Activated CD4-positive, alpha-beta memory T cell treated with anti-CD3 and anti-CD28 coated beads for 36 hours (primary cell): ENCODE results near the gene MTUS2. TPM values are rescaled to one million over a fixed set of nuclear protein-coding genes. Genes with fewer than 3 reads are reported as not detected.

Experiments
- CTCF ChIA-PET: fragments of 350-600 bp; sonication (Branson Sonifier 250); formaldehyde crosslinking; loops from one replicate; lab custom pipeline; 2021; ENCODE audit warnings: antibody characterized with exemption, inconsistent platforms; lab: Charles Lee
- POLR2A ChIA-PET: fragments of 350-600 bp; sonication (Branson Sonifier 250); formaldehyde crosslinking; loops from one replicate; lab custom pipeline; 2021; ENCODE audit warnings: antibody characterized with exemption; lab: Charles Lee
- DNase-seq: peaks from one replicate; pipeline ENCODE4 v3.0.0-alpha.2; 2020
- H3K27ac Mint-ChIP-seq: one replicate; pipeline ENCODE4 v1.8.0; 2021; ENCODE audit warnings: mixed read lengths
- H3K27me3 Mint-ChIP-seq: one replicate; pipeline ENCODE4 v1.8.0; 2021; ENCODE audit warnings: mixed read lengths
- H3K36me3 Mint-ChIP-seq: one replicate; pipeline ENCODE4 v1.8.0; 2021; ENCODE audit warnings: mixed read lengths
- H3K4me1 Mint-ChIP-seq: one replicate; pipeline ENCODE4 v1.8.0; 2021; ENCODE audit warnings: low read depth, mixed read lengths
- H3K4me3 Mint-ChIP-seq: one replicate; pipeline ENCODE4 v1.8.0; 2021; ENCODE audit warnings: mild to moderate bottlenecking, mixed read lengths
- H3K9me3 Mint-ChIP-seq: one replicate; pipeline ENCODE4 v1.8.0; 2021; ENCODE audit warnings: mixed read lengths
- intact Hi-C: fragments of 100-400 bp; cut with micrococcal nuclease; formaldehyde crosslinking; loops from one replicate; pipeline ENCODE4 v1.15.1; 2023
- total RNA-seq, 2 experiments: library from RNA; stranded (reverse); gene quantifications; one replicate each; pipeline ENCODE4 v1.2.3, GENCODE V29; 2021

The MTUS2 gene
- total RNA-seq, 2 experiments from 2014 or later: not detected

GRCh38 chr13:29539856-29540255 is 719.7 kb downstream of the MTUS2 start:
- Mint-ChIP-seq H3K9me3 (no peaks in the 10 kb centered on the region), H3K4me1 (peaks cover 42% of the 10 kb centered on the region), H3K27ac (no peak overlapping the region), H3K36me3 (peaks cover 28% of the 10 kb centered on the region), H3K27me3 (no peaks in the 10 kb centered on the region), H3K4me3 (no peak overlapping the region)
- POLR2A ChIA-PET: no interaction called here
- no peak for DNase-seq
- intact Hi-C loops: no loop called here
- CTCF ChIA-PET: interaction anchor here (1.3 kb wide), 1 partner anchor 32 kb away, joined by 5 read pairs; no protein-coding TSS in a partner anchor

DNA sequence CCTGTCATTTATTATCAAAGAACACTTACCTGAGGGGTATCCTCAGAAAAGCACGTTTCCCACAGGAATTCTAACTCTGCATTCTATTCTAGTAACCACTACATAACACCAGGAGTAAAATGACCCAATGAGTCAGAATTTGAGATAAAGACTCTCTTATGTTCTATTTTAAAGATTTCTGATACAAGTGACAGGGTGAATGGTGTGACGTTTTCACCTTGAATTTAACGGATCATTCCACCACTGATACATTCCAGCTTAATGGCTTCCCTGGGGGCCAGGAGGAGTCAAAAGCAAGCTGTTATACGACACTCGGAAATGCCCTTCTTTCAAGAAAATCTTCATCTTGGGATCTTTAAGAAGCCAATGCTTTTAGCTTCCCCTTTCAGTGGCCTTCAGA is 720.2 kb downstream of the MTUS2 start:
- H3K9me3 Mint-ChIP-seq: no peaks in the 10 kb centered on the region
- ChIA-PET POLR2A (no interaction called here), CTCF (no interaction called here)
- peaks cover 29% of the 10 kb centered on the region for H3K36me3 Mint-ChIP-seq
- intact Hi-C loops: no loop called here
- H3K27me3 Mint-ChIP-seq: no peaks in the 10 kb centered on the region
- H3K27ac Mint-ChIP-seq: peak overlapping the region; percentile 69
- DNase-seq: no peak
- no peak overlapping the region for H3K4me3 Mint-ChIP-seq
- H3K4me1 Mint-ChIP-seq: peaks cover 42% of the 10 kb centered on the region

DNA sequence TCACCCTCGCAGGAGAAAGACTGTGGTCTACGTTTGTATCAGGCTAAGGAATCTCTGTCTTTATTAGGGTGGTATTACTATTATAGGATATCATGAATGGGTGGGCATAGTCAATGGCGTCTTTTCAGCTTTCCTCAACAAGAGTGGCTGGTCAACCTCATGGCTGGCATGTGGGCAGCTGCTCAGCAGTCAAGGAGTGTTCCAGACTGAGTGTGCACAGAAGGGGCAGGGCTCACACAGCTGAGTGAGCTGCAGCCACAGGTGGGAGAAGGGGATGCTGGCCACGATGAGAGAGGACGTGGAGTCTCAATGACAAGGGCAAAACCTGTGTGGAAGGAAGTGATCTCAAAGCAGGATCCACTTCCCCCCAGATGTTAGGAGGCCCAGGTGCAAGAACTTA is 720.7 kb downstream of the MTUS2 start:
- DNase-seq: no peak
- Mint-ChIP-seq H3K36me3 (peaks cover 29% of the 10 kb centered on the region), H3K4me3 (no peak overlapping the region), H3K27me3 (no peaks in the 10 kb centered on the region), H3K9me3 (no peaks in the 10 kb centered on the region), H3K4me1 (peaks cover 42% of the 10 kb centered on the region), H3K27ac (peak overlapping the region; percentile 69)
- POLR2A ChIA-PET: no interaction called here
- intact Hi-C loops: no loop called here
- CTCF ChIA-PET: no interaction called here

GRCh38 chr13:29541400-29541799 is 721.3 kb downstream of the MTUS2 start:
- no peak overlapping the region for H3K4me3 Mint-ChIP-seq
- no peaks in the 10 kb centered on the region for H3K27me3 Mint-ChIP-seq
- H3K36me3 Mint-ChIP-seq: peaks cover 27% of the 10 kb centered on the region
- no peaks in the 10 kb centered on the region for H3K9me3 Mint-ChIP-seq
- CTCF ChIA-PET: no interaction called here
- peaks cover 42% of the 10 kb centered on the region for H3K4me1 Mint-ChIP-seq
- intact Hi-C loops: no loop called here
- peak; percentile 33 for DNase-seq
- H3K27ac Mint-ChIP-seq: peak overlapping the region; percentile 69
- POLR2A ChIA-PET: no interaction called here

GRCh38 chr13:29542381-29542780 is 722.2 kb downstream of the MTUS2 start:
- CTCF ChIA-PET: interaction anchor here (1.1 kb wide), 1 partner anchor 167 kb away, joined by 5 read pairs; no protein-coding TSS in a partner anchor
- Mint-ChIP-seq H3K4me1 (peaks cover 42% of the 10 kb centered on the region), H3K4me3 (no peak overlapping the region), H3K36me3 (peaks cover 32% of the 10 kb centered on the region), H3K27ac (peak overlapping the region; percentile 69), H3K9me3 (no peaks in the 10 kb centered on the region), H3K27me3 (no peaks in the 10 kb centered on the region)
- POLR2A ChIA-PET: interaction anchor here (0.7 kb wide), 1 partner anchor 991 kb away, joined by 6 read pairs; no protein-coding TSS in a partner anchor
- intact Hi-C loops: loop anchor here (2.0 kb wide), 1 partner anchor 52 kb away; the partner anchor contains the start of gene SLC7A1
- DNase-seq: no peak

DNA sequence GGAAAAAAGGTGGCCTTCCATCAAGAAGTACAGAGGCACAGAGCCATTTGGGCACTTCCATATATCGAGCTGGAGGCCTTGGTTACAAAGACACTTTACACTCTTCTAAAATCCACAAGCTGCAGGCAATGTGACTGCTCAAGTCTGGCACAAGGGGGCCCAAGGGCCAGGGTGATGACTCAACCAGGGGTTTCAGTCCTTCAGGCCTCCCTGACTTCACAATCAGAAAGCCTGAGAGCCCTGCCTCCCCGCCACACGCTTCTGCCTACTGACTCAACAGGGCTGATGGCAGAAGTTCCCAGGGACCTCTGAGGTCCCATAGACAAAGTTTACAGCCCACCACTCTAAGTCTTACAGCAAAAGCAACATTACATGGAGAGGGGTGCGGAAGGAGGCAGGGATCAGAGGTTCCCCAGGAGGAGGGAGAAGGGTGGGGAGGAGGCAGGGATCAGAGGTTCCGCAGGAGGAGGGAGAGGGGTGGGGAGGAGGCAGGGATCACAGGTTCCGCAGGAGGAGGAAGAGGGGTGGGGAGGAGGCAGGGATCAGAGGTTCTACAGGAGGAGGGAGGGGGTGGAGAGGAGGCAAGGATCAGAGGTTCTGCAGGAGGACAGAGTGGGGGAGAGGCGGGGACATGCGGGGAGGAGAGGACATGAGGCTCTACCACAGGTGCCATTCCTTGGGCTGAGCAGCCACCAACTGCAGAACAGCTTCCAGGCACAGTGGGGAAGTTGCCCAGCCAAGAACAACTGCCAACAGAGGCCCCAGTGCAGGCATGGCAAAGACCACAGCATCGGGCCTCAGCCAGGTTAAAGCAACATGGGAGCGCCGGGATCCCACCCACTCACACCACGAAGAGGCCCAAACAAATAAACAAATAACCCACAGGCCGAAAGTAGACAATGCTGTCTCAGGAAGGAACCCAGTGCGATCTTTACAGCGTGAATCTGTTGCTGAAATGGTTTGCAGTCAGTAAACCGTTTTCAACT is 723.4 kb downstream of the MTUS2 start:
- peaks cover 41% of the 10 kb centered on the region for H3K4me1 Mint-ChIP-seq
- intact Hi-C loops: loop anchor here (2.0 kb wide), 1 partner anchor 51 kb away; the partner anchor contains the start of gene SLC7A1
- no peaks in the 10 kb centered on the region for H3K27me3 Mint-ChIP-seq
- CTCF ChIA-PET: interaction anchor here (1.1 to 1.5 kb wide), 2 partner anchors 36 to 166 kb away, joined by 4 to 5 read pairs; no protein-coding TSS in a partner anchor
- POLR2A ChIA-PET: interaction anchor here (0.8 kb wide), 1 partner anchor 269 kb away, joined by 3 read pairs; no protein-coding TSS in a partner anchor
- peak; percentile 83 for DNase-seq
- peak overlapping the region; percentile 62 for H3K27ac Mint-ChIP-seq
- H3K9me3 Mint-ChIP-seq: no peaks in the 10 kb centered on the region
- peaks cover 35% of the 10 kb centered on the region for H3K36me3 Mint-ChIP-seq
- H3K4me3 Mint-ChIP-seq: no peak overlapping the region

- Mint-ChIP-seq H3K4me3 (no peak overlapping the region), H3K9me3 (no peaks in the 10 kb centered on the region), H3K27ac (no peak overlapping the region), H3K36me3 (peaks cover 51% of the 10 kb centered on the region), H3K4me1 (peaks cover 39% of the 10 kb centered on the region), H3K27me3 (no peaks in the 10 kb centered on the region)
- ChIA-PET CTCF (interaction anchor here (1.1 kb wide), 1 partner anchor 54 kb away, joined by 3 read pairs; no protein-coding TSS in a partner anchor), POLR2A (no interaction called here)
- DNase-seq: no peak
- intact Hi-C loops: no loop called here
These were observed 725.8 kb downstream of the MTUS2 start for GRCh38 chr13:29545988-29546387.

DNA sequence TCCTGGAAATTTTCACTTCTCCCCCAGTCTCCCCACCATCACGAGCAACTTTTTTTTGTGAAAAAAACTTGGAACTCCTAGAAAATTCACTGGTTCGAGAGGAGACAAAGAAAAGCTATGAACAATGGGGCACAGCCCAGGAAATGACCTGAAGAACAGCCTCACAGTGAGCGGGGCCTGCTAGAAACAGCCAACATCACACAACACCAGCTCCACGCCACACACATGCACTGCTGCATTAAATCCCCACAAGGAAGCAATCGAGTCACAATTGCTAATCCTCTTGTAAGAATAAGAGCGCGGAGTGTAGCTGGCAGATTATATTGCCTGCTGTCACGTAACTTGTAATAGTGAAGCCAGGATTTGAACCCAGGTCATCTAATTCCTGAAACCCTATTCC is 726.5 kb downstream of the MTUS2 start:
- POLR2A ChIA-PET: no interaction called here
- intact Hi-C loops: no loop called here
- H3K4me1 Mint-ChIP-seq: peaks cover 33% of the 10 kb centered on the region
- H3K36me3 Mint-ChIP-seq: peaks cover 52% of the 10 kb centered on the region
- no peaks in the 10 kb centered on the region for H3K9me3 Mint-ChIP-seq
- DNase-seq: no peak
- H3K27me3 Mint-ChIP-seq: no peaks in the 10 kb centered on the region
- CTCF ChIA-PET: interaction anchor here (1.1 kb wide), 1 partner anchor 54 kb away, joined by 3 read pairs; no protein-coding TSS in a partner anchor
- no peak overlapping the region for H3K27ac Mint-ChIP-seq
- no peak overlapping the region for H3K4me3 Mint-ChIP-seq

DNA sequence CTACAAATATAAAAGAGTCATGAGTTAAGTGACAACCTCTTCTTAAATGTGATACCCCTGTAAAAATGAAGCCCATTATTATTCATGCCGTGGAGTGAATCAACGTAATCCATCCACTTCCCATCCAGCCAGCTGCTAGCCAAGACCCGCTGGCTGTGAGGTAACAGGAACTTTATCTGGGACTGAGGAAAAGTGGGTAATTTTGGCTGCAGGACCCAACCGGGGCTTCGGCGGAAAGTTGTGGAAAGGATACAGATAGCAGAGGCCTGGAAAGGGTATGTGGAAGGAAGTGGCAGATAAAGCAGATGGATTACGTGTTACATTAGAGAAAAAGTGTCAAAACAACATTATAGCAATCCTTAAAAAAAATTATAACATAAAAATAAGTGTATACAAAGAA is 727.0 kb downstream of the MTUS2 start:
- Mint-ChIP-seq H3K4me1 (peaks cover 33% of the 10 kb centered on the region), H3K9me3 (no peaks in the 10 kb centered on the region), H3K27me3 (no peaks in the 10 kb centered on the region), H3K4me3 (no peak overlapping the region), H3K36me3 (peaks cover 57% of the 10 kb centered on the region), H3K27ac (no peak overlapping the region)
- ChIA-PET CTCF (interaction anchor here (1.1 kb wide), 1 partner anchor 53 kb away, joined by 3 read pairs; no protein-coding TSS in a partner anchor), POLR2A (no interaction called here)
- intact Hi-C loops: no loop called here
- DNase-seq: no peak

- H3K4me3 Mint-ChIP-seq: no peak overlapping the region
These were observed 728.6 kb downstream of the MTUS2 start for GRCh38 chr13:29548722-29549121.

GRCh38 chr13:29550430-29550988 is 730.4 kb downstream of the MTUS2 start:
- Mint-ChIP-seq H3K4me3 (no peak overlapping the region), H3K36me3 (peaks cover 80% of the 10 kb centered on the region), H3K9me3 (no peaks in the 10 kb centered on the region), H3K27ac (no peak overlapping the region), H3K27me3 (no peaks in the 10 kb centered on the region), H3K4me1 (peaks cover 7% of the 10 kb centered on the region)
- ChIA-PET CTCF (no interaction called here), POLR2A (no interaction called here)
- intact Hi-C loops: no loop called here
- DNase-seq: no peak

More at GRCh38 chr13:29548722-29549121, 728.6 kb downstream of the MTUS2 start:
- no peaks in the 10 kb centered on the region for H3K9me3 Mint-ChIP-seq
- POLR2A ChIA-PET: no interaction called here
- H3K27ac Mint-ChIP-seq: no peak overlapping the region
- DNase-seq: no peak
- H3K27me3 Mint-ChIP-seq: no peaks in the 10 kb centered on the region
- H3K4me1 Mint-ChIP-seq: peaks cover 18% of the 10 kb centered on the region
- intact Hi-C loops: no loop called here
- CTCF ChIA-PET: no interaction called here
- peaks cover 68% of the 10 kb centered on the region for H3K36me3 Mint-ChIP-seq

DNA sequence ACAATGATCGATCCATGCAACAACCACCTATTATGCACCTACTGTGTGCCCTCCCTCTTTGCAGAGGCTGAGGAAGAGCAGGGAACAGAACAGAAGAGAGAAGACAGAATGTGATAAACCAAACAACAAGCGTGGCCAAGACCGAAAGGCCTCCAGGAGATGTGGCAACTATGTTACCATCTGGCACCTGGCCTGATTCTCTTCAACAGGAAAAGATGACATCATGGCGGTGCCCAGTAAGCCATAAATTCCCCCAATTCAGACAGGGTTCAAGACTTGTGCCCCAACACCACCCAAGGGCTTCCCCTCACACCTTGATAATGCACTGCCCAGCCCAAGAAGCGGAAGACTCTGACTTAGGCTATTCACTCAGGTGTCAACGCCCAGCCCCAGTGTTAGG is 731.1 kb downstream of the MTUS2 start:
- H3K4me1 Mint-ChIP-seq: peaks cover 7% of the 10 kb centered on the region
- peaks cover 77% of the 10 kb centered on the region for H3K36me3 Mint-ChIP-seq
- CTCF ChIA-PET: no interaction called here
- H3K4me3 Mint-ChIP-seq: no peak overlapping the region
- H3K9me3 Mint-ChIP-seq: no peaks in the 10 kb centered on the region
- H3K27ac Mint-ChIP-seq: no peak overlapping the region
- DNase-seq: no peak
- POLR2A ChIA-PET: no interaction called here
- intact Hi-C loops: no loop called here
- H3K27me3 Mint-ChIP-seq: no peaks in the 10 kb centered on the region
